Activated effector memory CD4-positive, alpha-beta T cell treated with Interleukin-2 at 50 U/mL for 16 hours (primary cell): Measurements from ENCODE around the gene GDF7.

Source experiments
- DNase-seq: peaks from one replicate; pipeline ENCODE4 v3.0.0-alpha.2; 2020

Gene GDF7

DNA sequence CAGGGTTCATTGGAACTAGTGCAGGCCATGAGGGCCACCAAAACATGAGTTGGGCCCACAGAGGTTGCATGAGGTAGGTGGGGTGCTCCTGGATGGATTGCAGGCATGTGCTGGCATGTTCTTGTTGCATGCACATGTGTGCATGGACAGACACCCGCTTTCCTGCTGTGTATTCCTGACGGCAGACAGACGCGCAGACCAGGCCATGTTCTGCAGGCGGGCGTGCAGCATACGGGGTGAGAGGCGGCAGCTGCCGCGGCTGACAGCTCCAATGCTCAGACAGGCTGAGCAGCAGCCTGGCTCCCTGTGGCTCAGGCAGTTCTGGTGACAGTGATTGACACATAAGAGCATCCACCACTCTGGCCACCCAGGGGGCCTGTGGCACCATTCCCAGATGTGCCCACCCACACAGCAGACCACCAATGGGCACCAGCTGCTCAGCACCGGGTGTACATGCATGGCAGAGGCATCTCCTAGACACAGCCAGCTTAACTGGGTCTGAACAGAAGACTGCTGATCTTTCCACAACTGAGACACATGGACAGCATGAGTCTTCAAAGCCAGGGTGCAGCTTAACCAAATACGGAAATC, 37.3 kb upstream of the GDF7 start:
- no peak for DNase-seq

DNA sequence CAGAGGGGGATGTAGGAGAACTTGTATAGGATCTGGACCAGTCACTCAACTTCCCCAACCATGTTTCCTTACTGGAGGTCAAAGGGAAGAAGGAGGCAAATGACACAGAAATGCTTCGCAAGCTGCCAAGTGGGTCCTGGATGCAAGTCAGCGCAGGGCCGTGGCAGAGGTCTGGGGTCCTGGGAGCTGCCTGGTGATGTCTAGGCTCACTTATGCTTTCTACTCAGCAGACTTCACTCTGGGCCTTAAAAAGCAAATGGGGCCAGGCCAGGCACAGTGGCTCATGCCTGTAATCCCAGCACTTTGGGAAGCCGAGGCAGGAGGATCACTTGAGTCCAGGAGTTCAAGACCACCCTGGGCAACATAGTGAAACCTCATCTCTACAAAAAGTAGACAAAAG, 36.0 kb upstream of the GDF7 start:
- DNase-seq, result no peak

DNA sequence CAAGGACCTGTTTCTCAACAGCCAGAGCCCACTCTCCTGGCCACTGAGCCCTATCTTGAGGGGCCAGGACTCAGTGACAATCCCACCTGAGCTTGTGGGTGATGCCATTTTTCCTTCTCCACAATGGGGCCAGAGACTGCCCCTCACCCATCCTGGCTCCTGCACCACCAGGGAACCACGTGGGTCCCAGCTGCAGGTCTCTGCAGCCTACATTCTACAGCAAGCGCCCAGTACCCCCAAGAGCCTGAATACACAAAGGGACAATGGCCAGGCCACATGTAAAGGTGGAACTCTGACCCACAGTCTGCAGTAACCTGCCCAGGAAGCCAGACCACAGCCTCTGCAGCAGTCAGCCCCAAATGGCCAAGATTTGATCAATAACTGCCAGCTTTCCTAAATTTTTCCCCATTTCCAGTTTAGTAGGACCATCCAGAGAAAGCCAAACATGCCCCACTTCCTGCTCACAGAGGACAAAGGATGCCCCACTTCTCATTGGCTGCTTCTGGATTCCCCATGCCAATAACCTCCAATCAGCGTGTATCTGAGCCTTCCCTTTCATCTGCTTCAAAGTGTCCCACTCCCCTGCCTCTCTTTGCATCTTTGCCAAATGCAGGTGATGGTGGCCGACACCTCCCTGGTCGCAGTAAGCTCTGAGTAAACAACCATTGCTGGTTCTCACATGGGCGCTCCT, 35.2 kb upstream of the GDF7 start:
- no peak for DNase-seq

DNA sequence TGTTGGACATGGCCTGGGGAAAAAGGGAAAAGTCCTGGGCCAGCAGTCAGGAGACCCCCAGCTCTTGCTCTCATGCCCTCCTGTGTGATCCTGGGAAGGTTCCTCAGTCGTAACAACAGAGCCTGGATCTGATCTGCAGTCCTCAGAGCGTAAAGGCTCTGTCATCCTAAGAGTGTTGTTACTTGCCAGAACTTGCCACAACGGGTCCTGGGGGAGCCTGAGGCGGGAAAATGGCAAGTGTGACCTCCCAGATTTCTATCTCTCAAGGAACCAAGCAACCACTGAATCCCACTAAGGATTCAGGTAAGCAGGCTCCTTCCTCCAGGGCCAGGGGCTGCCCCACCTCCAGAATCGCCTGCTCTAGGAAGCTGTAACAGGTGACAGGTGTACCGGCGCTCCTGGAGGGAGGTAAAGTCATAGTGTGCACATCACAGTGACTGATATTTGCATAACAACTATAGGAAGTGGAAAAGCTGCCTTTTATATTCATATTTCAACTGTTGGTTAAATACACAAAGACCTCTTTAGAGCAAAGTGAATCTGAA, 34.4 kb upstream of the GDF7 start:
- DNase-seq, result no peak

DNA sequence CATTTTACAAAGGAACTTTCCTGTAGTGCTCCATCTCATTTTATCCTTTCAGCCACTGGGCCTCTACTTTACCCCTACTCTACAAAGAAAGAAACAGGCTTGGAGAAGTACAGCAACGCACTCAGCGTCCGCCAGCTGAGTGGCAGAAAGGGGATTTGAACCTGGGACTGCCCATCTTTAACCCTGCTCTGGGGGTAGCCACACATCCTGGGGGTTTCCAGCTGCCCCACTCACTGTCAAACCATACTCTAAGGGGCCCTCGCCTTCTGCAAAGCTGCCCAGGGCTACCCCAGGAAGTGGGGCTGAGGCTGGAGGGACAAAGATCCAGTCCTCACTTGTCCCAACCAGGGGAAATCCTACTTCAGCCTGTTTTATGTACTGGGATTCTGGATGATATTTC, 33.9 kb upstream of the GDF7 start:
- no peak for DNase-seq

DNA sequence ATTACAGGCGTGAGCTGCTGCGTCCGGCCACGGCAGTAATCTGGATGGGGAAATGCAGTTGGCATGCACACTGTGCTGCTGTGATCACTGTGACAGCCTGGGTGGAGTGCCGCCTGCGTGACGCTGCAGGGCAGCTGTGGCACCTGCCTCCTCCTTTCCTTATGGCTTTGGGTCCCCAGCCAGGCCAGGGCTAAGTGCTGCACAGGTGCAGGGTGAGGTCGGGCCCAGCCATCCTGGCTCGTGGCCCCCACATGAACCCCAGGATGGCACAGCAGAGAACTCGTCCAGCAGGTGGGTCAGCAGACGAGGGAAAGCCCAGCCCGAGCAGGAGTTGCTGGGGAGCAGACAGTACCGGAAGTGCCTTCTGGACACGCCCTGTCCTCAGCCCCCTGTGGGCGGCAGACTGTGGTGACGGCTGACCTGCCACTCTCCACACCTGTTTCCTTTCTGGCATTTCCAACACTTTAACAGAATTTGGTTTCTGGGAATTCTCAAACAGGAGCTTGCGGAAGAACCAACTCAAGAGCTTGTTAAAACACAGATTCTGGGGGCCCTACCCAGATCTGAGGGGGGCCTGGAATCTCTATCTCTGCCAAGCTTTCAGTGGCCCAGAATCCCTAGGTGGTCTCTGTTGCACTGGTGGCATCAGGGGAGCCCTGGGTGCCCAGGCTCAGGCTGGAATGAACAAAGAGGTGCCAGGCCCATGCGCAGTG, 33.0 kb upstream of the GDF7 start:
- DNase-seq, result no peak

DNA sequence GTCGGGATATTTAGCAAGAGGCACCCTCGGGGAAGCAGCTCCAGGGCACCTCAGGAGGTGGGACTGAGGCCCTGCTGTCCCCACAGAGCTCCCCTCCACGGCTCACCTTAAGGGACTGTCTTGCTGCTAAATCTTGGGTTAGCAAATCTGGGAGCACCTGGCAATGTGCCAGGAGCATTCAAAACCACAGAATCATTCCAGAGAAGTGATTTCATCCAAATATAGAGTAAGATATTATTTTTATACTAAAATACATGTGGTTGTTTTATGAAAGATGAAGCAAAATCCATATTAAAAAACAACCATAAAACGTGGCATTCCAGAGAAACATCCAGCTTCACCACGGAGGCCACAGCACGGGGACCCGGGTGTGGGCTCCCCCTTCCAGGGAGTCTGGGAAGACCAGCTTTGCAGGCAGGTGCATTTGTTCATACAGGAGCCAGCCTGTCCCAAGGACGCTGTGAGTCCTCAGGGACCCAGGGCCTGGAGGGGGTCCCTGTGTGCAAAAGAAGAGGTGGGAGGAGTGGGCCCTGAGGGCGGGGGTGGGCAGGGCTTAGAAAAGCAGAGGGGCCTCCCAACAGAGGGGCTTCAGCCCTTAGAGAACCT, 32.3 kb upstream of the GDF7 start:
- no peak for DNase-seq

DNA sequence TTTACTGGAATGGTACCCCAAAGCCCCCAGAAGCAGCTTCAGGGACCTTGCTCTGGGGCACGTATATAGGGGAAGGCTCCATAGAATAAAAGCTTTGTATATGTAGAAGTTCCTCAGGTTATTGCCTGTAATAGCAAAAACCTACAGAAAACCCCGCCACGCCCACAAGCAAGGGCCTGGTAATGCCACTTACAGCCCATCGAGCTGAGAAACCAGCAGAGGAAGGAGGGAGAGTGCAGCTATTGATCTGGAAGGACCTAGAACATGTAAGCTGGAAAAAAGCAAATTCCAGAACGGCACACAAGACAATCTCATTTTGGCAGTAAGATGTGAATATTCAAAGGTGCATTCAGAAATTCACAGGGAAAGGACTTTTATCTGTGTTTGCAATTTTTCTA, 31.8 kb upstream of the GDF7 start:
- DNase-seq, result no peak

DNA sequence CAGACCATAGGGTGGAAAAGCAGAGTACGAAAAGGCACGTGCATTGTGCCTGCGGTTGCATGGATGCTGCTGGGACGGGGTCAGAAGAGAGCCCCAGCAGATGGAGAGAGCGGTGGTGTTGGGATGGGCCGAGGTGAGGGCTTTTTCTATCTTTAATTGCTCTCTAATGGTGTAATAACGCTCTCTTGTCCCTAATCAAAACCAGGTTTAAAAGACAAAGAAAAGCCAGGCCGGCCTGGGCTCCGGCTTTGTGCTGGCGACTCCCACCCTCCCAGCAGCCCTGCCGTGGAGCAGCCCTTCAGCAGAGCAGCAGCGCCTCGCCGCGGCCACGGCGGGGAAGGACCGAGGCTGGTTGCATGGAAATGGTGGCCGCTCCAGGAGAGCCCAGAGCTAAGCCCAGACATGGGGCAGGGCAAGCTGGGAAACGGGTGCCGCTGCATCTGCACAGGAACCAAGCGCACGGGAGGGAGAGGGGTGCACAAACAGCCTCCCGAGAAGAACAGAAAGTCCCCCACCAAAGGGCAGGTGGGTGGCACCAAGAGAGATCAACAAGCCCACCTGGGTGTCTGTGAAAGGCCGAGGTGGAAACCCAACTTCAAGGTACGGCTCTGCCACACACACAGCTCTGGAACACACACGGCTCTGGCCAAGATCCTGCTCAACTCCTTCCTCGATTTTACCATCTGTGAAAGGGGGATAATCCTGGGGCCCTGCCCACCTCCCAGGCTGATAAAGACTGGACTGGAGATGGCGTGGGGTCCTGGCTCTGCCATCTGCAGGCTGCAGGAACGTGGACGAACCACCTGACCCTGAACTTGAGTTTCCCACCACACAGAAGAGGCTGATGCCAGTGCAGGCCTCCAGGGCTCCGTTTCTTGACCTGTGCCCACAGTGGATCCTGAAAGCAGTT, 31.0 kb upstream of the GDF7 start:
- DNase-seq, result no peak

DNA sequence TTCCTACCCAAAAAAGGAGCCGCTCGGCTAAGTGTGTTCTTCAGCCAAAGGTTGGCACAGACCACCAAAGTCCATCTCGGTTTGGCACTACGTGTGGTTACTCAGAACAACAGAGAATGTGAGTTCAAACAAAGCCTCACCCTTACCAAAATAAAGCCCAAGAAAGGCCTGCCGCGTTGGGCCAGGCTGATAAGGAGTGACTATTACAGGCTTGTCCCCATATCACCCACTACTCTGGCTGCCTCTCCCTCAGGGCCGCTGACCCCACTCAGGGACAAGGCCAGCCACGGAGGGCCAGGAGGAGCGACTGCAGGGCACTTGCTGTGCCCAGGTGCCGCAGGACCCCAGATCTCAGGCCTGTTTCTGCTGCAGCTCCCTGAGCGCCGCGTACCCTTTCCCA, 29.8 kb upstream of the GDF7 start:
- no peak for DNase-seq

DNA sequence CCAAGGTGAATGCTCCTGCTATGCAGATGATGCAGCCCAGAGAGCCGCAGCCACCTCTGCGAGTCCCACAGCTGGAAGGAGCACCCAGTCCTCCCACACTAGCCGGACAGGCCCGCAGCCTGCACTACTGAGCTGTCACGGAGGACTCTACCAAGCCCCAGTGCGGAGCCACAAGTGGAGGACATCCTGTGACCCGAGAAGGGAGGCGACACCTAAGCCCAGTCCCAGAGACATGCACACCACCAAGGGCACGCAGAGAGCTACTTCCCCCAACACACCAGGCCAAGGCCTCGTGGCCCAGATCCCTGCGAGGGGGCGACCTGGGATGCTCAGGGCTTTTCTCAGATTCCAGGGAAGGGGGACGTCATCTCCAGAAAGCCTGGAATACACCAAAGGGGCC, 28.9 kb upstream of the GDF7 start:
- no peak for DNase-seq

DNA sequence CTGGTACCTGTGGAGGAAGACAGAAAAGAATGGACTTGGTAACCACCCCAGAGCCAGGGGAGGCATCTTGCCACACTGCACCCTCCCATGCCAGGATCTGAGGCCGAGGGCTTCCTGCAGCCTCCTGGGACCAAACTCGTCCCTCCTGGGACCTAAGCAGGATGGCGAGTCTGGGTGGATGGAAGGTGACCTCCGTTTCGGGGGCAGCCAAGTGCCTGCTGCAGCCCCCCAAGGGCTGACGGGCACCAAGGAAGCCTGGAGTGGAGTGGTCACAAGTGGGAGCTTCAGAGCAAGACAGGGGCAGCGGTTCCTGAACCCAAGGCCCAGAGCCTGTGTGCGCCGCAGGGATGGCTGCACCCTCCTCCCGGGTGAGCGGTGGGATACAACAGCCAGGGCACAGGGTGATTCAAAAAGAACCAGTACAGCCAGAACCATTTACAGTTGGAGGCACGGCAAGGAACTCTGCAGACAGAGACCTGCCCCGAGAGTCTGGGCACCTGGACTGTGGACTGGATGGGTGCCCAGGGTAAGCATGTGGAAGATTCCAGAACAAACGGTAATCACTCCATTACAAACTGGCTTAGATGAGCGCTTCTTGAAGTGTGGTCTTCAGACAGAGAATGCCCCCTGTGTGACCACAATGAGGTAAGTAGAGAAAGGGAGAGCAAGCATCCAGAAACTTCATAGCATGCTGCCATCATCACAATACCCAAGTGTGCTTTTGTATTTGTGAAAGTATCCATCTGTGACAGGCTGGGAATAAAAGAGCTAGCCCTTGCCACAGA, 28.1 kb upstream of the GDF7 start:
- no peak for DNase-seq

DNA sequence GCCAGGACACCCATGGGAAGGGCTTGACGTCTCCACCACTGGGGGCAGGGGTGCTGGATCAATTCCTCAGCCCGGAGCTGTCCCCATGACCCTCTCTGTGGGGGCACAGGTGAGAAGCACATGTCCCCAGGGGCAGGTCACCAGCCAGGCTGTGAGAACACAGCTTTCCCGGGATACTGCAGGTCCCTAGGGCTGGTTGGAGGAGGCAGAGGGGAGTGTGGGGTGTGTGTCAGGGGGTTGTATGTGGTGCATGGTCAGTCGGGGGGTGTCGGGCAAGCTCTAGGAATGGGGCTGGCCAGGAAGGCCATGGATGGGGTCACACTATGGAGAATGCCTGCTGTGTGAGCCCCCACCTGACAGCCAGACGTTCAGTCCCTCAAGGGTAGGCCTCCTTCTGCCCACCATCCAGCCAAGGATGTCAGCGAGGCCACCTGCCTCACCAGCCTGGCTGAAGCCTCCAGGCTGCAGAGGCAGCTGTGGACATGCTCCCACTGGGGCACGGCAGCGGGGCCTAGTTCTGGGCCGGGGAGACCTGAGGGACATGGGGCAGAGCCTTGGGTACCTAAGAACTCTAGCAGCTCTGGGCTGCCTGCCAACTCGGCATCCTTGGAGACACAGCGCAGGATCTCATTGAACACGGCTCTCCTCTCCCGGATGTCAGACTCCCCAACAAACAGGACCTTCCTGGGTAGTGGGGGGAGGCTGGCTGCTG, 26.4 kb upstream of the GDF7 start:
- no peak for DNase-seq

DNA sequence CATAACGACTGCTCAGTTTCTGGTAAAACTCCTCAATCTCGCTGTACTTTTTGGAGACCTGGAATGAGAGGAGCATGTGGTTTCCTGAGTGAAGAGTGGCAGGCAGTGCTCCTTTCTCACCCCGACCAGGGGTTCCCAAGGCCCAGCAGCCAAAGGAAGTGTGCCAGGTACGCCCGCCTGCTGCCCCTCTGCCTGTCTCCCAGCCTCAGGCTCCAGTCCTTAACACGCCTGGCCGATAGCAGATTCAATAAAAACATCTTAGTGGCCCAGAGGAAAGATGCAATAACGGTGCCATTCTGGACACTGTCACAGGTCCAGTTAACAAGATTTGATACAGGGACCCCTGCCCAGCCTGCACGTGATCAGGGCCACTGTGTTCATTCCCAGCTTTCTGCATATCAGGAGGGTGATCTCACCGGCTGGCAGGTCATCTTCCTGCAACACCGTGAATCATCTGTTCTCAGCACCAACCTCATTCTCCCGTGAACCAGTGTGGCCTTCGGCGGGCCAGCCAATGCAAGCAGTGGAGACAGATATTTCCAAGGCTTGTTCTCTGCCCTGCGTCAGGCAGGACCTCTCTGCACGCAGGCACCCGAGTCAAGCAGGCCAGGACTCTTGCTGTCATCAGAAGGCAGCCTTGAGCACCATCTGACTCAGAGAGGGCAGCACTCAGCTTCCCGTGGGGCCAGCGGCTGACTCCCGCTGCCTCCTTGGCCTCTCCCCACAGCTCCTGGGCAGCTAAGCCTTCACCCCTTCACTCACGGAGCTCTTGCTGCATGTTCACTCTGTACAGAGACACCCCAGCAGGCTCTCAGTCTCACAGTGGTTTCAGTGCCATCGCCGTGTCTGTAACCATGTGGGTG, 25.6 kb upstream of the GDF7 start:
- no peak for DNase-seq

DNA sequence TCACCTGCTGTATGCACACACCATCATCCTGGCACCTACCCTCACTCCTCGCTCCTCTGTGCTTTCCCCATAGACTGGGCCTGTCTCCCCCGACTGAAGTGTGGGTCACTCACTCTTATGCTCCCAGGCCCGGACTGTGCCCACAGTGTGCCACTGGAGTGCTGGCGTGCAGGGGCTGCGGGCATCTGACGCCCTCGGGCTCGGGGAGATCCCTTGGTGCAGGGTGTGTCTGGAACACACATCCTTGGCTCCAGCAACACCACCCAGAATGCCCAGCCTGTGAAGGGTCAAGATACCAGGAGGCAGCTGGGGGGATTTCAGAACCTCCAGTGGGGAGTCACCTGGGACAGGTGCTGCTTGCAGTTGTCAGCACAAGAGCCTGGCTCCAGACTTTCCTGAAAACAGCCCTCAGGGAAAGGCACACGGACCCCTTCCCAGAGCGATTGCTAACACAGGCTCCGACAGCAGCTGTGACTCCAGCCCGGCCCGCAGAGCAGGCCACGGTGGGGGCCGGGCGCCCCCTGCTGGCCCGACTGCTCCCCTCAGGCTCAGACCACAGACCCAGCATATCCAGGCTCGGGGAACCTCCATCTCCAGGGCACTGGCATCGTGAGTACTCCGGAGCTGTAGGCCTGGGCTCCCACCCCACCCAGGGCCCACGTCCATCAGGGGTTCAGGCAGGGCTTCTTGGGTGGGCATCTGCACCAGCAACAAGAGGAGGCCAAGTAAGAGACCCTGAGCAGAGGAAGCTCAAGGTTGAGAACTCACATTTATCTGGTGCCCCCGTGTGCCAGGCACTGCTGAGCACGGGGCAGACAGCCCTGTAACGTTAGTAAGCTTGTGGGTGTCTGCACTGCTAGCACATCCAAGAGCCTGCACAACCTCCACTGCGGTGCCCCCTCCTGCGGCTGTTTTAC, 24.6 kb upstream of the GDF7 start:
- peak; percentile 61 for DNase-seq

DNA sequence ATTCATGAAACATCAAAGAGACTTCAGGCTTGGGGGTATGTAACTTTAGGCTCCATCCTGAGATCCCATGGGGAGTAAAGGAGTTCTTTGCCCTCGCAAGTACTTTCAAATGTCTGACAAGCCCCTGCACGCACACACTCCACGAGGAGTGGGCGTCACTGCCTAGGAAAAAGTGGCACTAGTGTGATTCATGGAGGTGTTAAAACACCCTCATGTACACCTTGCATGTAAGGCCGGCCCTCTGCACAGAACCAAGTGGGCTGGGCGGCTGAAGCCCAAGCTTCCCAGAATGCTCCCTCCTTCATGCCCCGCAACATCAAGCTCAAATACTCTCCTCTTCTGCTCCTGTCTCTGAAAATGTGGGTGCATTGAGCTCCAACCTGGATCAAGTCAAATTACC, 23.9 kb upstream of the GDF7 start:
- DNase-seq, result no peak

DNA sequence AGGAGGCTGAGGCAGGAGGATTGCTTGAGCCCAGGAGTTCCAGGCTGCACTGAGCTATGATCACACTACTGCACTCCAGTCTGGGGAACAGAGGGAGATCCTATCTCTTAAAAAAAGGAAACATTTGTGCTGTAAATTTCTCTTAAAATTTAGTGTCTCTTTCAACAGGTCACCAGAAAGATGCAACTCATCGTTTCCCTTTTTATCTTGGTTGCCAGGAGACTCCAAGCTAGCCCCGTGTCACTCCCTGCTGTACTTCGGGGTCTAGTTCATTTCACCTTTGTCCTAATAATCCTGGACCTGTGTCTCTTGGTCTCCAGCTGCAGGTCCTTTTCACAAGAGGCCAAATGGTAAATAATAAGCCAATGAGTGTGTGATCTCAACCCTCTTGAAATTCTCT, 23.1 kb upstream of the GDF7 start:
- no peak for DNase-seq

DNA sequence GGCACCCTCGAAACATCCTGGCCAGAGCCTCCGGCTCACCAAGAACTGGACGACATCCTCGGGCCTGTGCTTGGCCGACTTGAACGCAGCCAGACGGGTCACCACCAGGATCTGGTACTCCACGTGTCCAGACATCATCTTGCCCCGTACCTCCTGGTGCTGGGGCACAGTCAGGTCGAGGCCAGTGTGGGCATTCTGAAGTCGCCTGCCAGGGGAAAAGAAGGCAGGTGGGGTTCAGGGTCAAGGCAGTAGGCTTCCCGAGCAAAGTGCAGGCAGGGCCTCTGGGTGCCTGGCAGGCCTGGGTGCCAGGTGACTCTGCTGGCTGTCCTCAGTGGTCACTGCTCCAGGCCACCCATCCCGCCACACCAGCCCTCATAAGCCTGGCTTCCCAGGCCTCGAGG, 21.6 kb upstream of the GDF7 start:
- DNase-seq, result no peak

DNA sequence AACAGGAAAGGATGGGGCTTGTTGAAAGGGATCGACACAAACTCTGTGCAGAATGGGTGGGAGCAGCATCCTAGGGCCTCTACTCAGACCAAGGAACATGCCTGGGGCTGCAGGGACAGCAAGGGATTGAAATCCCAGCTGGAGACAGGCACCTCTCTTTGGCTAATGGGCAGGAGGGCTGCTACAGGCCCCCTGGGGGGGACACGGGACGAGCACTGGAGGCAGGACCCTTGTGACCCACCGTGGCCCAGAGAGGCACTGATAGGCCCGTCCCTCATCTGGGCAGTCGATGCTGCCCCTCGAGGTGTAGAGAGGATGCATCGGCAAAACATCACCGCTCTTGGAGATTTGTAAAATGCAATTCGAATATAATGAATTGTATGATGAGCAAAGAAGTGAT, 21.2 kb upstream of the GDF7 start:
- DNase-seq, result no peak
